Activated CD8-positive, alpha-beta memory T cell treated with anti-CD3 and anti-CD28 coated beads, Interleukin-2, amount 50 U/mL, for 24 hours (primary cell): ENCODE measurements around the gene OR6Q1.
"Not testable (repeated sequence)": the region's sequence is repeated elsewhere in the genome, so short reads cannot be mapped to it uniquely, and the experiment has no call there.

ENCODE experiments used
- DNase-seq: peaks from one replicate; pipeline ENCODE4 v3.0.0-alpha.2; 2020; ENCODE audit errors: extremely low read depth

OR6Q1 gene

GRCh38 chr11:58030653-58031052 lies at the start of gene OR6Q1:
Gene OR6Q1, plus strand, starts transcription at chr11:58030953. Its CDS starts 0 bp downstream, at chr11:58030953.
- no peak for DNase-seq

GRCh38 chr11:57981536-57981935 lies 49.2 kb upstream of the OR6Q1 start:
- no peak for DNase-seq

GRCh38 chr11:57982776-57983175 lies 48.0 kb upstream of the OR6Q1 start:
- no peak for DNase-seq

- DNase-seq, result no peak
These were observed 47.6 kb upstream of the OR6Q1 start for GRCh38 chr11:57983191-57983590.

GRCh38 chr11:57999523-57999922 lies 31.2 kb upstream of the OR6Q1 start:
- not testable (repeated sequence) for DNase-seq

- DNase-seq, result not testable (repeated sequence)
These were observed 30.7 kb upstream of the OR6Q1 start for GRCh38 chr11:58000021-58000420.

GRCh38 chr11:58000699-58001098 lies 30.1 kb upstream of the OR6Q1 start:
- DNase-seq, result no peak

GRCh38 chr11:58003036-58003435 lies 27.7 kb upstream of the OR6Q1 start:
- no peak for DNase-seq

- no peak for DNase-seq
These were observed 27.2 kb upstream of the OR6Q1 start for GRCh38 chr11:58003591-58003990.

- DNase-seq, result no peak
These were observed 26.1 kb upstream of the OR6Q1 start for GRCh38 chr11:58004664-58005063.

GRCh38 chr11:58006940-58007339 lies 23.8 kb upstream of the OR6Q1 start:
- DNase-seq, result no peak

- no peak for DNase-seq
These were observed 19.0 kb upstream of the OR6Q1 start for GRCh38 chr11:58011771-58012170.

- no peak for DNase-seq
These were observed 7.3 kb upstream of the OR6Q1 start, which contains the start of gene OR9Q1 for GRCh38 chr11:58023435-58023931. Gene OR9Q1, plus strand, starts transcription at chr11:58023881. Its CDS starts 155,564 bp downstream, at chr11:58179445.

- DNase-seq, result no peak
These were observed 6.1 kb upstream of the OR6Q1 start for GRCh38 chr11:58024601-58025091.

GRCh38 chr11:58027341-58027740 lies 3.4 kb upstream of the OR6Q1 start:
- DNase-seq, result no peak

- no peak for DNase-seq
These were observed 1.9 kb upstream of the OR6Q1 start for GRCh38 chr11:58028687-58029411.

- no peak for DNase-seq
These were observed 3.7 kb downstream of the OR6Q1 start for GRCh38 chr11:58034471-58034870.

GRCh38 chr11:58039589-58039988 lies 8.8 kb downstream of the OR6Q1 start:
- DNase-seq, result no peak

GRCh38 chr11:58043379-58043778 lies 12.6 kb downstream of the OR6Q1 start:
- no peak for DNase-seq

- no peak for DNase-seq
These were observed 15.5 kb downstream of the OR6Q1 start for GRCh38 chr11:58046231-58046630.

- no peak for DNase-seq
These were observed 17.1 kb downstream of the OR6Q1 start for GRCh38 chr11:58047818-58048217.

- DNase-seq, result no peak
These were observed 25.2 kb downstream of the OR6Q1 start for GRCh38 chr11:58055806-58056401.

GRCh38 chr11:58057481-58057880 lies 26.7 kb downstream of the OR6Q1 start:
- DNase-seq, result no peak
